Activated B cell treated with CpG ODN at 0.5 μM for 24 hours (primary cell): ENCODE measurements around the gene PXDN. TPM values are rescaled to one million over a fixed set of nuclear protein-coding genes. Genes with fewer than 3 reads are reported as not detected.

Experiments
- ATAC-seq: fragments of 200-7000 bp; cut with Tn5 transposase; one replicate; pipeline ENCODE4 v1.10.0; 2021; ENCODE audit warnings: low read depth, mild to moderate bottlenecking, moderate library complexity
- CTCF ChIA-PET: fragments of 350-600 bp; sonication (Branson Sonifier 250); formaldehyde crosslinking; loops from one replicate; lab custom pipeline; 2021; ENCODE audit warnings: antibody characterized with exemption; lab: Charles Lee
- POLR2A ChIA-PET: fragments of 350-600 bp; sonication (Branson Sonifier 250); formaldehyde crosslinking; loops from one replicate; lab custom pipeline; 2021; ENCODE audit warnings: antibody characterized with exemption; lab: Charles Lee
- DNase-seq: peaks from one replicate; pipeline ENCODE4 v3.0.0; 2022
- H3K27ac Mint-ChIP-seq: one replicate; pipeline ENCODE4 v1.8.0; 2020; ENCODE audit warnings: mixed read lengths
- H3K27me3 Mint-ChIP-seq: one replicate; pipeline ENCODE4 v1.8.0; 2021; ENCODE audit warnings: mixed read lengths
- H3K36me3 Mint-ChIP-seq: one replicate; pipeline ENCODE4 v1.8.0; 2021; ENCODE audit warnings: low read depth, mixed read lengths
- H3K4me1 Mint-ChIP-seq: one replicate; pipeline ENCODE4 v1.8.0; 2021; ENCODE audit warnings: mixed read lengths
- H3K4me3 Mint-ChIP-seq: one replicate; pipeline ENCODE4 v1.8.0; 2020; ENCODE audit warnings: mild to moderate bottlenecking, mixed read lengths
- H3K9me3 Mint-ChIP-seq: one replicate; pipeline ENCODE4 v1.8.0; 2020; ENCODE audit warnings: mixed read lengths
- intact Hi-C: fragments of 100-400 bp; cut with micrococcal nuclease; formaldehyde crosslinking; loops from one replicate; pipeline ENCODE4 v1.15.1; 2024
- total RNA-seq: library from RNA; stranded (reverse); gene quantifications from 2 replicates; pipeline ENCODE4 v1.2.3, GENCODE V29; 2022
- TF ChIP-seq, protein P1 (sequence below): fragments of 200-600 bp; IDR thresholded peaks from one replicate; pipeline ENCODE4 v1.8.0; 2022; ENCODE audit warnings: antibody characterized with exemption, mild to moderate bottlenecking

The PXDN gene
- total RNA-seq, 1 donor from 2014 or later: 1.1 TPM

DNA sequence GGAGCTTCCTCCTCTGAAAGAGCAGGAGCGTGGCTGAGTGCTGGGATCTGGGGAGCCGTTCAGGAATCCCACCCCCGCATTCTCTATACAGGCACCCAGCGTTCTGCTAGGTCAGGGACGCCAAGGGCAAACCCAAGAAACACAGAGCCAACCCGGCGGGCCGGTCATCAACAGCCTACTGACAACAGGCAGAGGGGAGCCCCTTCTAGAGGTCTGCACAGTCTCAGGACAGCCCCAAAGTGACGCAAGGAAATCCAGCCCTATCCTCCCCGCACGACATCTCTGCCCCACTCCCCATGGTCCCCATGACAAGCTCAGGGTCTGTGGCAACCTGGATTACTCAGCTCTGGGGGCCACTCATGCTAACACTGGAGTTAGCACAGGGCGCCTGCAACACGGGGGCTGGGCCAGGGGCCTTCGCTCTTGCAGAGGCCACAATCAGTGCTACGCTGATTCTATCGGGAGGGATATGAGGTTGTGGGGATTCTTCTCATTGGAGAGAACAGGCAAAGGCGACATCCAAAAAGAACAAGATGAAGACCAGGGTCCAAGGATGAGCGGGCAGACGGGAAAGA lies 81.6 kb downstream of the PXDN start:
- TF ChIP-seq, protein P1, sequence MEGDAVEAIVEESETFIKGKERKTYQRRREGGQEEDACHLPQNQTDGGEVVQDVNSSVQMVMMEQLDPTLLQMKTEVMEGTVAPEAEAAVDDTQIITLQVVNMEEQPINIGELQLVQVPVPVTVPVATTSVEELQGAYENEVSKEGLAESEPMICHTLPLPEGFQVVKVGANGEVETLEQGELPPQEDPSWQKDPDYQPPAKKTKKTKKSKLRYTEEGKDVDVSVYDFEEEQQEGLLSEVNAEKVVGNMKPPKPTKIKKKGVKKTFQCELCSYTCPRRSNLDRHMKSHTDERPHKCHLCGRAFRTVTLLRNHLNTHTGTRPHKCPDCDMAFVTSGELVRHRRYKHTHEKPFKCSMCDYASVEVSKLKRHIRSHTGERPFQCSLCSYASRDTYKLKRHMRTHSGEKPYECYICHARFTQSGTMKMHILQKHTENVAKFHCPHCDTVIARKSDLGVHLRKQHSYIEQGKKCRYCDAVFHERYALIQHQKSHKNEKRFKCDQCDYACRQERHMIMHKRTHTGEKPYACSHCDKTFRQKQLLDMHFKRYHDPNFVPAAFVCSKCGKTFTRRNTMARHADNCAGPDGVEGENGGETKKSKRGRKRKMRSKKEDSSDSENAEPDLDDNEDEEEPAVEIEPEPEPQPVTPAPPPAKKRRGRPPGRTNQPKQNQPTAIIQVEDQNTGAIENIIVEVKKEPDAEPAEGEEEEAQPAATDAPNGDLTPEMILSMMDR: no peak
- intact Hi-C loops: no loop called here
- Mint-ChIP-seq H3K4me3 (no peak overlapping the region), H3K36me3 (no peaks in the 10 kb centered on the region), H3K27ac (no peak overlapping the region), H3K9me3 (no peaks in the 10 kb centered on the region), H3K27me3 (peaks cover 3% of the 10 kb centered on the region), H3K4me1 (no peaks in the 10 kb centered on the region)
- ChIA-PET POLR2A (no interaction called here), CTCF (no interaction called here)
- no peak for DNase-seq
- ATAC-seq: no peak

DNA sequence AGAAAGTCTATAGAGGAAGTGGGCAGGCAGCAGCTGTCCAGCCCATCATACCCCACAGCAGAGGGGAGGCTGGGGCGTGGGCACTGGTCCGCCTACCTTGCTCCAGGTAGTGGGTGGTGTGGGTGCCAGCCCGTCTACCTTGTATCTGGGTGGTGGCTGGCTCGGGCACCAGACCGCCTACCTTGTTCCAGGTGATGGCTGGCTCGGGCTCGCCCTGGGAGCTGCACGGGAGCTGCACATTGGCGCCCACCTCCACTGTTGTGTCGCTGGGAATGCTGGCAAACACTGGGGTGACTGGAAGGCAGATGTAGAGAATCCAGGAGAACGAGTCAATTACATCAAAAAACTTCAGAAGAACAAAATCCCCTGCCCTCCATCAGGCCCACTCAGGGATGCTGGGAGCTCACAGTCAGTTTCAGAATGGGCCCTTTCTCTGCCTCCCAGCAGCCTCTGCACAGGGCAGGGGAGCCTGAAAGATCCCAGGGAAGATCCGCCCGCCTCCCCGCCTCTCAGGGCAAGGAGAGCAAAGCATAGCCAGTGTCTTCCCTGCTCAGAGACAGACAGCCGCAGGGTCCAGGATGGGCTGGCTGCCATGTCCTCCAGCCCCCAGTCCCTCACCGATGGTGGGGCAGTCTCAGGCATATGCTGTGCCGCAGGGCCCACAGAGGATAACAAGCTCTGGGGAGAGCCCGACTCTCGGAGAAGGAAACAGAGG lies 82.3 kb downstream of the PXDN start:
- intact Hi-C loops: no loop called here
- Mint-ChIP-seq H3K27me3 (peaks cover 3% of the 10 kb centered on the region), H3K4me1 (no peaks in the 10 kb centered on the region), H3K36me3 (no peaks in the 10 kb centered on the region), H3K27ac (no peak overlapping the region), H3K9me3 (no peaks in the 10 kb centered on the region), H3K4me3 (no peak overlapping the region)
- TF ChIP-seq, protein P1: no peak
- ATAC-seq (no peak), DNase-seq (no peak)
- POLR2A ChIA-PET: no interaction called here
- CTCF ChIA-PET: no interaction called here

DNA sequence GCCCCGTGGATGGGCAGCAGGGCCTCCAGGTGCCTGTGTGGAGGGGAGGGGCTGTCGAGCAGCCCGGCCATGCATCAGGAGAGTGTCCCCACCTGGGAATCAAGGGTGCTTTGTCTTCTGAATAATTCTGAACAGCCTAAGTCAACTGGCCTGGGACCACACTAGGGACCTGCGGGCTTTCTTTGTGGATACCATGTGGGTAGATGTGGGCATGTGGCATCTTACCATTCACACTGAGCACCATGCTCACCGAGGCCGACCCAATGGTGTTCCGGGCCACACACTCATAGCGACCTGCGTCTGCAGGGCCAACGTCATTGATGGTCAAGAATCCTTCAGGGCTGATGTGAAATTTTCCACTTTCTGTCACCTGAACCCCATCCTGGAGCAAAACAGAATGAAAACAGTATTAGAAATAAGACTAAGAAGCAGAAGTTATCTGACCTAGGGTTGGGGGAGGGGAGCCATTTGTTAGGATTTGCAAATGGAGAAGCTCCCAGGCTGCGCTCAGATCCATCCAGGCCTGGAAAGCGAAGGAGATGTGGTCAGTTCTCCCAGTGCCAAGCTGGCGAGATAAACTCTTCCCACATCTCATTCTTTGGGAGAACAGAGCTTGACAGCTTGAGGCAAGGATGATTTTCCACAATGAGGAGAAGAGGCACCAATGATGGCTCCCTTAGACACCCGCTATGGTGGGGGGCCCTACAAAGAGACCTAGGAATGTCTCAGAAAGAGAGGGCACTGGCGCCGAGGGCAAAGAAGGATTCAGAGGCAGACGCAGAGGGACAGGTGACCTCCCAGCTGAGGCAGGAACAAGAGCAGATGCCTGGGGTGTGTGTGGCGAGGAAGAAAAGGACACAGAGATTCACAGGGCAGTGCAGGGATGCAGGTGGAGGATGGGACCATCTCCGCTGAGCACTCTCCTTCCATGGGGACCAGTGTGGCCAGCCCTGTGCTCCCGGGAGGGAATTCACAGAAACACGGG lies 83.4 kb downstream of the PXDN start:
- Mint-ChIP-seq H3K4me1 (no peaks in the 10 kb centered on the region), H3K36me3 (no peaks in the 10 kb centered on the region), H3K9me3 (no peaks in the 10 kb centered on the region), H3K27me3 (peaks cover 3% of the 10 kb centered on the region), H3K4me3 (no peak overlapping the region), H3K27ac (no peak overlapping the region)
- TF ChIP-seq, protein P1: no peak
- ChIA-PET CTCF (no interaction called here), POLR2A (no interaction called here)
- ATAC-seq: no peak
- intact Hi-C loops: no loop called here
- DNase-seq: no peak

DNA sequence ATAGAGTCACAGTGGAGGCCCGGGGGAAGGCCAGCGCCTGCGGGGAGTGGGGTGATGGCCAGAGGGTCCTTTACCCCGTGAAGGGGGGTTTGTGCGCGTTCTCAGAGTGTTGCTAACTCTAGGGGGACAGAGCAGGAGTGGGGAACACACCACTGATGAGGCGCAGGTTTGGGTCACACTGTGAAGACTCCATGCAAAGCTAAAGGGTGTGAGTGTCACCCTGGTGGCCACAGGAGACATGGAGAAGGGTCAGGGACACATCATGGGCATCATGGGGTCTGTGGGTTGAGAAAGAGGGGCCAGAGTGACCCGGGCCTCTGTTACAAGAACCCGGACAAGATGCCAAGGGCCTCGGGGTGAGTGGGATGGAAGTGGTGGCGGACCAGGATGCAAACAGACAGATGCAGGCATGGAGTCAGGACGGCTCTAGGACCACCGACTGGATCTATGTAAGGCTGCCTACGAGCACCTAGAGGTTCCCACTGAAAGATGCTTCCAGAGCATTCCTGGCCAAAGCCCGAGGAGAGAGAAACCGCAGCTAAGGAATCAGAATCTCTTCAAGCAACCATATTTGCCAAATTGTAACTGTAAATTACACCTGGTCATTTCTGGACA lies 84.3 kb downstream of the PXDN start:
- no peak for DNase-seq

More for the DNA sequence above, 84.3 kb downstream of the PXDN start:
- Mint-ChIP-seq H3K36me3 (no peaks in the 10 kb centered on the region), H3K4me1 (no peaks in the 10 kb centered on the region), H3K27ac (no peak overlapping the region), H3K4me3 (no peak overlapping the region), H3K27me3 (peaks cover 3% of the 10 kb centered on the region), H3K9me3 (no peaks in the 10 kb centered on the region)
- TF ChIP-seq, protein P1: no peak
- POLR2A ChIA-PET: no interaction called here
- CTCF ChIA-PET: no interaction called here
- intact Hi-C loops: no loop called here
- ATAC-seq: no peak
